SIG-M5 treated with dmso at 0.1 percent for 504 hours (cell line): Measurements from ENCODE around the gene GUCY1B1.

Source experiments
- DNase-seq: peaks from one replicate; lab custom pipeline; 2025; ENCODE audit not compliant: unreplicated experiment; lab: John Stamatoyannopoulos, UW

GUCY1B1 gene

DNA sequence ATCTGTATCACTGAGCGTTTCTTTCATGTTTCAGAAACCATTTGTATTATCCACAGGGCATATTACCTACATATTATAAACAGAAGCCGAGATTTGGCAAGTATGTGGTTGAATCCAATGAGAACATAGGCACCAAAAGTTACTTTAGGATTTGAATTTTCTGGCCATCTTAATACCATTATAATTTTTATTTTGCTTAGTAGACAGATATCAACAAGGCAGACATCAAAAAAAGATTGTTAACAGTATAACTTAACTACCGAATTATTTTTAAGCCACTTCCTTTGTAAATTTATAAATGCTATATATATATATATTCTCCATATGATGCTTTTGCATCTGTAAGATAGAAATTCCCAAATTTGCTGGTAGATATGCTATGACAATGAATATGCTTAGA, 2.2 kb downstream of the GUCY1B1 start:
- no peak for DNase-seq

DNA sequence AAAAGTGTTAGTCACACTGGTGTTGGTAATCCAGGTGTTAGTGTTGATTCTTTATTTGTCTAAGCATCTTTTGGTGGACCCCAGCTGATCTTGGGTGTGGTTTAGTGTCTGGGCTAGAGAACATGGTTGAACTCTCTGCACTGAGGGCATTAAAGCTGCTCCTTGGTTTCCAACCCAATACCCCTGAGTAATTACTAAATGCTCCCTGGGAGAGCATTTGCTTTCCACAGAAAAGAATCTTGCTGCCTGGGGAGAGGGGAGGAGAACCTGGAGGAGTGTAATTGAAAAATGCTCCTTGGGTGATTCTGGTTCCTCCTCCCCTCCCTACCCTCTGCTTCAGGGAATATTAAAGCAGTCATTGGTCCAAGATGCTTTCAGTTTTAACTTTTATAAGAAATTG, 3.1 kb downstream of the GUCY1B1 start:
- no peak for DNase-seq

DNA sequence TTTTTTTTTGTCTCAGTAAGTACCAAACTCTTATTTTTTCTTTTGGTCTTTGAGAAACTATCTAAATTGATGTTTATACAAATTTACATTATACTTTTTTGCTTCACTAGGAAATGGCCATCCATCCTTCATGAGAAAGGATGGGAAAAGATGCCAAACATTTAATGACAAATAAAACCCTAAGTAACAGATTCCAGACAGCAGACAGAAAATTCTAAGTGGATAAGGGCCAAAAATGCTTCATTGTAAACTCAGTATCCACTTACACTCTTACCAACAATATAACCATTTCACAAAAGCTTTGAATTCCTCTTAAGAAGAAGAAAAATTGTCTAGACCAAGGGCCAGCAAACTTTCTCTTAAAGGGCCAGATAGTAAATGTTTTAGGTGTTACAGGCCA, 3.5 kb downstream of the GUCY1B1 start:
- DNase-seq = no peak

DNA sequence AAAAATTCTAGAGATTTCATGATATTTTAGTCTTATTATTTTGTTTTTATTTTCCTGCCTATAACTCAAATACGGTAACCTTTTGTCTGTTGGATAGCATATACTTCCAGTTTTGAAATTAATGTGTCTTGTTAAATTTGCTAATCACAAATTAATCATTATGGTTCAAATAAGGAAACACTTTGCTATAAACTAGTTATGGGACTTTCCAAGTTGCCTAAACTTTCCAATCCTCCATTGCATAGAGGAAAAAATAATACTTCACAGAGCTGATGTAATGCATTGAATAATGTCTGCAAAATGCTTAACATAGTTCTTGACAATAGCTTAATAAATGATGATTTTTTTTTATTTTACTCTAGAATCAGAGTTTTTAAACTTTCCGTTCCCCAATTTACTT, 4.7 kb downstream of the GUCY1B1 start:
- DNase-seq = no peak

DNA sequence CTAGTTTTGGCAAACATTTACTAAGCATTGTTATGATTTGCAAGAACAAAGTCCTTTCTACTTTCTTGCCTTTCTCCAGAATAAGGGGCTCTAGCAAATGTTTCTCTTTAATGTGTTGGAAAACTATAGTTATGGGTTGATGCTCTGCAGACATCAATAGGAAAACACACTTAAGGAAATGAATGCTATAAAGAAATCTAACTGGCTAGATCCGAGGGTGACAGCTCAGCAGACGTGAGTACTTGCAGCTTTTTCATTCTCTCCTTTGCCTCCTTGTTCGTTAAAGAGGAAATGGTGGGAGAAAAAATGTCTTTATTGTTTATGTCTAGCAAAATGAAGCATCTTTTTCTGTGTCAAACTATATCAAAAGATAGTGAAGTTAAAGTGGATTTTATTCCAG, 6.3 kb downstream of the GUCY1B1 start:
- no peak for DNase-seq

DNA sequence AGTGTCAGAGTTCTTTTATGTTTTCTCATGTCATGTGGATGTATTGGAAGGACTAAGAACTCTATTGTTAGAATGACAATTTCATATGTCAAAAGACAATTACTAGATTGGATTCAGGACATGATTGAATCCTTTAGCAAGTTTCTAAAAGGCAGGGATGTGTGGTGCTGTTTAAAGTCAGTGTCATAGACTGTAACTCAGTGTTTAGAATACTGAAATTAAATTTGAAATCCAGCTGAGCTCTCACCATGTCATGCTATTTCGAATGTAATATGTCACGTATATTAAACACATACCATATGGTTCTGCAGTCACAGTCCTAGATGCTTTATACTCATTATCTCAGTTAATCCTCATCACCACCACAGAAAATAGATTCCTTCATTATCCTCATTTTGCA, 7.8 kb downstream of the GUCY1B1 start:
- no peak for DNase-seq

DNA sequence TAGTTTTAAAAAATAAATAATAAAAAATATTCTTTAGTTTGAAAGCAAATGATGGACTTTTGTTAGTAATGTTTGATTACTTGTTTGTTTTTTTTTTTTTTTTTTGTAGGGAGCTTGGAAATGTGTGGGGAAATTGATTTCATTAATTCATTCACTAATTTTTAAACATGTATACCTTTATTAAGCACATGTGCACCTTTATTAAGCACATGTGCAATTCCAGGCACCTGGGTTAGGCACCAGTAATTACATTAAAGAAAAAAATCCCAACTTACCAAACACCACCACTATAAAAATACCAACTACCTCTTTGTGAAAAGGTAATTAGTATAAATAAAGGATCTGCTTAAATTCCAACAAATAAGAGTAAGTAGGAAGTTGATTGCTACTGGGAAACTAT, 9.5 kb downstream of the GUCY1B1 start:
- DNase-seq = no peak

DNA sequence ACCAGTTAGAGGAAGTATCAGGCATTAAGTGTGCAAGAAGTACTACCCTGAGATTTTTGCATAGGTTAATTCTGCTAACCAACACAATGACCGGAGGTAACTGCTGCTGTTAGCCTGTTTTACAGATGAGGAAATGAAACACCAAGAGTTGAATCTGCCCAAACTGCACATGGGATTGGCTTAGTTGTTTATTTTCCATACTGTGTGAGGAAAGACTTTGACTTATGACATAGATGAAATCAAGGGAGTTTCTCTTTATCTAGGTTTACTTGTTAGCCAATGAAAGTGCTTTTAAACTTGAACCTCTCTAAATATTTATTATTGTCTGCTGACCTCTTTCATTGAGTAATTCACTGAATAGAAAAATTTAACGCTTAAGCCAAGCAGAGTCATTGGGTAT, 10.3 kb downstream of the GUCY1B1 start:
- peak; percentile 13 for DNase-seq

DNA sequence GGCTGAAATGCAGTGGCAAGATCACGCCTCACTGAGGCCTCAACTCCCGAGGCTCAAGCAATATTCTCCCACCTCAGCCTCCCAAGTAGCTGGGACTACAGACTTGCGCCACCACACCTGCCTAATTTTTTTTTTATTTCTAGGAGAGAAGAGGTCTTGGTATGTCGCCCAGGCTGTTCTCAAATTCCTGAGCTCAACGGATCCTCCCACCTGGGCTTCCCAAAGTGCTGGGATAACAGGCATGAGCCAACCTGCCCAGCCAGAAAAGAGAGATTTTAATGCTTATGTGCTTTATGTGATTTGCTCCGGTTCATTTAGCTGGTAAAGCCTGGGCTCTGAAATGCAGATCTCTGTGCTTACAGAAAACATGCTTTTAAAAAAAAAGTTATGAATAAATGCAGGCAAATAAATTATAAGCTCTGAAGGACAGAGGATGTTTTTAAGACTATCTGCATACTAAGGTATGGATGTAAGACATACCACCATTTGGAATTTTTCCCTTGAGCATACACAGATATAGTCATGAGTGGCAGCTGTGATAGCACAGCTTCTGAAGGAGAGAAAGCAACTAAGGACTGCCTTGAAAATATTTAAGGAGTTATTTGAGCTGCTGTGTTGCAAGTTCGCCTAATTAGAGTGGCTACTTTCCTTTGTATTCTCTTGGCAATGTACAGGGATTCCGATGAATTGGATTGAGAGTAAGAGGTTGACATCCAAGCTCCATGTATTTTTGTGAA, 13.8 kb downstream of the GUCY1B1 start:
- DNase-seq = no peak

DNA sequence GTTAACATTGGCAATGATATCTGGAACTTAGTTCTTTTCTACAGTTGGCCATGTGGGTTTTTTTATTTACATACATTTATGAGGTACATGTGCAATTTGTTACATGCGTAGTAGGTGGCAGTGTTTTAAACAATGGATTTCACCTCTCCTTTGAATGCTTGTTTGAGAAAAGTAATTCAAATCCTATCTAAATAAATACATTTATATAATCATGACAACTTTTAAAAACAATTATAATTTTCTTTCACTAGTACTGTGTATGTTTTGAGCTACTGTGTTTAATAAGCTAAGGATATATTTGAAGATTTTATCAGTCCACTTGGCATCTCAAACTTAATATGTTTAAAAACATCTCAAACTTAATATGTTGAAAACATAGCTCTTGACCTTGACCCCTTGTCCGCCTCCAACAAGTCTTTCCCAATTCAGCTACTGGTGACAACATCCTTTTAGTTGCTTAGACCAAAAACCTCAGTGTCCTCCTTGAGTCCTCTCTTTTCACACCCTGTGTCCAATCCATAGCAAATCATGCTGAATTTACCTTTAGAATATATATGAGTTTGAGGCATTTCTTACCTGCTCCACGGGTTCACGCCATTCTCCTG, 14.5 kb downstream of the GUCY1B1 start:
- DNase-seq = no peak

DNA sequence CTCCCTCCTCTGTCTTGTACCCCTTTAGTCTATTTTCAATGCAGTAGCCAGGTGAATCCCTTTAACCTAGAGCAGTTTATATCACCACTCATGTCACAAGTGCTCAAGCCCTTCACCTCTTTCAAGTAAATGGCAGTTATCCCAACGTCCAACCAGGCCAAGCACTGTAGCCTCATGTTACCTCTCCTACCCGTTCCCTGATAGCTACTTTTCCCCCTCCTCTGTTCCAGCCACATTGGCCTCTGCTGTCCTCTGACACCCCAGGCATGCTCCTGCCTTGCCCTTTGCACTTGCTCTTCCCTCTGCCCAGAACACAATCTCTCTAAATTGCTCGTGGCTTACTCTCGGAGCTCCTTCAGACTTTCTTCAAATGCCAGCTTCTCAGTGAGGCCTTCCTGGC, 15.2 kb downstream of the GUCY1B1 start:
- DNase-seq = no peak

DNA sequence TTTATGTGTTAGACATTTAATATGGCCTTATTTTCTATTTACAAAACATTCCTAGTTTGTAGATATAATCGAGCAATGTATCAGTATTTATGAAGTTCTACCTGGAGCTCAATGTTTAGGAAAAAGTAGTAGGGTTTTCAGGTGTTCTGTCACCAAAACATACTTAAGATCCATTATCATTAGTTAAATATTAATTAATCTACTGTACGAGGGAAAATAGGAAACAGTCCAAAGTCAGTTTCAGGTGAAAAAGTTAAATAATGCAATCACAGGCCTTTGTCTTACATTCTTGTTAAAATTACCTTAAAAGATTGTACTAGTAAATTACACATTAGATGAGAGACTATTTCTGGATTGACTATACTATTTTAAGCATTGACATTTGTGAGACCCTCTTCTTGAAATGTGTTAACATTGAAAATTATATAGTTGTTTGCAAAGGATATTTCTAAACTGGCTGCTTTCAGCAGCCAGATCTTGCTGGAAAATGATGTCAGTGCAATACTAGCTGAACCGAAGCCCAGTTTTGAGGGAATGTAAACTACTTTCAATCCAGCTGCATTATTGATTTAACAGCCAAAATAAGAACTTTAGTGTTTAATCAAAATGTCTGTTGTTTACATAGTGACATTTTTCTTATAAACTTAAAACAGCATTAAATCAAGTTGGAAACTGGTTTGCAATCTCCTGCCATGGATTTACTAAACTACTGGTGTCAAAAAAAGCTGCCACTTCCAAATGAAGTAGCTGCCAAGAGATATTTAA, 19.3 kb downstream of the GUCY1B1 start:
- no peak for DNase-seq

DNA sequence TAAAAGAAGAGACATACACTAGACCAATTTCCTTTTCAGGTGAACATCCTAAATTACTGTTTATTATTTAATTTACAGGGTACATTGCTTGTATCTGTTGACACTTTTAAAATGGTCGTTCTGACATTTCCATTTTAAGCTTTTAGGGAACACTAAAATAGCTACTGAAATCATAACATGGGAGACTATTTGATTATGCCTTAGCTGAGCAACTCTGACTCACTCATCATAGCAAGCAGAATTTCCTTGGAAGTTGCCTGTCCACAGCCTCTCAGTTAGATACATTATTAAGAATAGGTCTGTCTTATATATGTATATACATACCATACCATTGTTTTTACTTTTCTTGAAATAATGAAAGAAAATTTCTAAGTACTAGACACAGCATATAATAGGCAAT, 22.0 kb downstream of the GUCY1B1 start:
- DNase-seq = no peak

DNA sequence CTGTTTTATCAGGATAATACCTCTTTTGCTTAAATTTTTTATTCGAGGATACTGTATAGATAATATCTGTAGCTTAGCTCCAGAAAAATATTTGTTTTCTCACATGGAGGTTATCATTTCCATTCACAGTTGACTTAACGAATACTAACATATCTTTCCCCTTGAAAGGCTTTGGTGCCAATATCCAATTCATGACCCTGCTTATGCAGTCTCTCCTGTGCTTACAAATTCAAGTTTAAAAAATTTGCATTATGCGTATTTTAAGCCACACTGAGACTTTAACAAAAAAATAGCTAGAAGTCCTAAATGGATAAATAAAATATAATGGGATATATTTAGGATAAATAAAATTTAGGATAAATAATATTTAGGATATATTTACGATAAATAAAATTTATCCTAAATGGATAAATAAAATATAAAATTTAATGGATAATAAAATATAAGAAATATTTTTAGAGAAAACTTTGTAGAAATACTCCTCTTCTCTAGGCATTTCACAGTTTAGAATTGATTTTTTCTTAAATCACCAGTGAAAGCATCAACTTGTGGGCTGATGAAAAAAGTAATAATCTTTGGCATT, 22.5 kb downstream of the GUCY1B1 start:
- DNase-seq = no peak

DNA sequence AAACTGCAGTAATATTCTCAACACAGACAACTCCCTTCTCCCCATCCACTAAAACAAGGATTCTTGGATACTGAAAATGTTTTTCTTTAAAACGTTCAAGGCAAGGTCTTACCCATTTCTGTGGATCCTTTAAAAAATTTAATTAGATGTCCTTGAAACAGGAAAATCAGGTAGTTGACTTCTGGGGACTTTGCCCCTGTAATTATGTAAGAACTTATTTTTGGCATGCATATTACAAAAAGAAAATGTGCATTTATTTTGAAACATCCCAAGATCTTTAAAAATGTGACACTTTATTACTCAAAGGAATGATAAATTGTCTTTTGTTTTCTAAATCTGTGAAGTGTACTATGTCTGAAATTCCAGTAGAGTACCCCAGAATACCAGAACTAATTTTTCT, 25.8 kb downstream of the GUCY1B1 start:
- no peak for DNase-seq

DNA sequence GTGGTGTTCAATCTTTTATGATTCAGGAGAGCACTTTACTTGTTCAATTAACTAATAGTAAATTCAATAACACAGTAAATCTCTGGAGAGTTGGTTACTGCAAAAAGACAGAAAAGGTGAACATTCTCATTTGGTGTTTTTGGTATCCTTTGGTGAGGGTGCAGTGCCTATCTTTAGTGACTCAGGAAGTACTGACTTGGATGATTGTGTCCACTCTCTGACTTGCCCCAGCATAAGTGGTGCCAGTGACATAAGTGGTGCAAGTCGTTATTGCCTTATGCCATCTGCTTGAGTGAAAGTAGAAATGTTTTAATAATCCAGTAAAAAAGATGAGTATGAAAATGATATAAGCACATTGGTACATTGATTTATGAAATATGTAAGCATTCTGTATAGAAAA, 27.0 kb downstream of the GUCY1B1 start:
- no peak for DNase-seq

DNA sequence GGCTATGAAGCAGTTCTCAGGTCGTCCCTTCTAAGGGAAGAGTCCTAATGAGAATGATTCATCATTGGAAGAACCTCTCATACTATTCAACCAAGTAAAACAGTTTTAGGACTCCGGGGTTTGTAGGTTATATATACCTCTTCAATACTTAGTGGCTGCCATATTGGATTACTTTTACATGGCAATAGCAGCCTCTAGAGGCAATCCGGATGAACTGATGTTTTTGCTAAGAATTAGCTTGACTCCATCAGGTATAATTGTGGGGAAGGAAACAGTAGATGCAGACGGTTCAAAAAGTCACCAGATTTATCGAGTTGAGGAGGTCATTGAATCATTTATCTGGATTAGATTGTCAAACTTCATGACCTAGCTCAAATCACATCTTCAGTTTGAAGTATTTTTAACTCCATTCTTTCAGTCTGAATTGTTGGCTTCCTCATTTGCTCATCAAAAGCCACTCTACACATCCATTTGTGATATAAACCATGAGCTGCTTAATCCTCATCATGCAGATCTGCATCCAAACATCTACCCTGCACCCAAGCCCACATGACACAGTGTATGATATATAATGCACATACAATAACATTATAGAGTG, 28.4 kb downstream of the GUCY1B1 start:
- peak; percentile 45 for DNase-seq

DNA sequence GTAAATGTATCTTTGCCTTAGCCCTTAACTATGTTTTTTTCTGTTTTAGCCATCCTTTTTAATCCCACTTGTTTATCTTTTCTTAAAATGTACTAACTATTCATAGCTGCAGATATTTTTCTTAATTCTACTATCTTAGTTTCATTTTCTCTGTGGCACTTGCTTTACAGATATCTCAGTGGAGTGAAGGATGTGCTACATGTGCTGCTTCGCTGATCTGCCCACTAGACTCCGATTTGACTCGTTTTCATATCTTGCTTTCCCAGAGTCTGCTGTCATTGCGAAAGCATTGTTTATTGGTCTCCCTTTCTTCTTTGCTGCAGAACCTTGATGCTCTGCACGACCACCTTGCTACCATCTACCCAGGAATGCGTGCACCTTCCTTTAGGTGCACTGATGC, 30.6 kb downstream of the GUCY1B1 start:
- no peak for DNase-seq

DNA sequence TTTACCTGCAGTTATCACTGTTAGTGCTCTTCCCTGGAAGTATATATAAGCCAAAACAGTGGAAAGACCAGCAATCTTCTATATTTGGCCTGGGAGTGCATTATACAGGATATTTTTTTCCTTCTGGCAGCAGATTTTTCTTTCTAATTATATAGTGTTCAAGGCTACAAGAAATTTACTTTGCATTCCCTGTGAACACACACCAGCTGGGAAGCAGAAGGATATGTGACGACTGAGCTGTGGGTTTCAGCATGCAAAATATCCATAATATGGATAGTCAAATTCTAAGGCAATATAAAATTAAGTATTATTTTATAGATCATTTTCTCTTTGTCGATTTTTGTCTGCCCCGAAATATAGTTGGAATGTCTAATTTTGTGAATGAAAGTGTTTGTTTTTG, 31.2 kb downstream of the GUCY1B1 start:
- DNase-seq = no peak

DNA sequence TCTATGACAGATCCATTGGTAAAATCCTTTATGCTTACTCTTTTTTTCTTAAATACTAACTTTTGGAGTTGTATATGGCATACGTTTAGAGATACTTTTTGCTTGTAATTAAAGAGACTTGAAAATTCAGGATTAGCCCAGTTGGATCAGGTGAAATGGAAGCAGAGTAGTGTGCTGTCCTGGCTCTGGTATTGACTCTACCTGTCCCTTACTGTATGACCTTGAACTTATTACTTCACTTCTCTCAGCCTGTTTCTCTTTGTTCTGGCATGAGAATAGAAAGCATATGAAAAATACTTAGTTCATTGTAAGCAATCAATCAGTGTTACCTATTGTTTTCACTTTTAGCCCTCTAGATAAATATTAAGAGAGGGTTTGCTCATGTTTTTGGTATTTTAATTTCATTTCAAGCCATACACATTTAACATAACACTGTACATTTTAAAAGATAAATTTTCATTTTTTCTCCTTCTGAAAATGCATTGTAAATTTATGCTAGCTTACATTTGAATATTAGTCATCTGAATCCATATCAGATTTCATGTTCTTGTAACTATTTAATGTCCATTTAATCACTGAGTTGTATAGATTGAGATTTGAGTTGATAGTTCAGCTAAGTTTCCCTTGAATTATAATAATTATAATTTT, 35.9 kb downstream of the GUCY1B1 start:
- DNase-seq = no peak

DNA sequence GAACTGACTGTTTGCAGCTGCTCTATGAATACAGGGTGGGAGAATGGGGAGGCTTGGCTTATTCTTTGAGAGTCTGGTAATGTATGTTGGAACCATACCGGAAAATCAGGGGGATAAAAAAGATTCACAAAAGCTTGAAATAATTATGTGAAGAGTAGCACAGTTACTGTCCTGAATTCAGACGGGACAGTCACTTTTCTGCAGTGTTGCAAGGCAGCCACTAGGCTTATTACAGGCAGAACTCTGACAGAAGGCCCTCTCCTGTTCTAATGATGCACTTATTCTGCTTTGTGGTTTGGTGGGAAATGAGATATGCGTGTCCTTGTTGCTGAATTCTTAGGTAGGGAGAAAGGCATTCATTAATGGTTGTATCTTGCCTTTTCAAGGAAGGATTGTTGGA, 37.2 kb downstream of the GUCY1B1 start:
- peak; percentile 51 for DNase-seq
